SW 1271 (cell line): Measurements from ENCODE around the gene GPR55.
A peak's percentile ranks its signal among the peaks of the same experiment; 100 is the strongest.

Source experiments
- DNase-seq, 2 experiments: peaks; one replicate each; lab custom pipeline; 2025; lab: John Stamatoyannopoulos, UW

The GPR55 gene

GRCh38 chr2:230919240-230919639 is 5.8 kb downstream of the GPR55 start:
- DNase-seq = no peak

GRCh38 chr2:230916218-230916617 is 8.8 kb downstream of the GPR55 start:
- no peak for DNase-seq

- no peak for DNase-seq
Observed at GRCh38 chr2:230915319-230915718, 9.7 kb downstream of the GPR55 start.

GRCh38 chr2:230914886-230915285 is 10.2 kb downstream of the GPR55 start:
- no peak for DNase-seq

GRCh38 chr2:230913406-230914143 is 11.5 kb downstream of the GPR55 start:
- DNase-seq = no peak

GRCh38 chr2:230912724-230913123 is 12.3 kb downstream of the GPR55 start:
- DNase-seq = no peak

- DNase-seq = no peak
Observed at GRCh38 chr2:230912046-230912445, 13.0 kb downstream of the GPR55 start.

GRCh38 chr2:230910546-230911177 is 14.4 kb downstream of the GPR55 start:
- DNase-seq = no peak

GRCh38 chr2:230909841-230910545 is 15.0 kb downstream of the GPR55 start:
- no peak for DNase-seq

GRCh38 chr2:230908595-230909191 is 16.3 kb downstream of the GPR55 start:
- peak; percentile 68 to 80 for DNase-seq

- DNase-seq = no peak
Observed at GRCh38 chr2:230908092-230908594, 16.9 kb downstream of the GPR55 start.

- no peak for DNase-seq
Observed at GRCh38 chr2:230907361-230908091, 17.5 kb downstream of the GPR55 start.

- DNase-seq = no peak
Observed at GRCh38 chr2:230906471-230907230, 18.4 kb downstream of the GPR55 start.

GRCh38 chr2:230905448-230906421 is 19.3 kb downstream of the GPR55 start:
- no peak for DNase-seq

- no peak for DNase-seq
Observed at GRCh38 chr2:230904856-230905447, 20.1 kb downstream of the GPR55 start.

GRCh38 chr2:230903231-230904150 is 21.6 kb downstream of the GPR55 start:
- DNase-seq = no peak

- peak; percentile 26 to 44 for DNase-seq
Observed at GRCh38 chr2:230902180-230902899, 22.7 kb downstream of the GPR55 start.

GRCh38 chr2:230901006-230901405 is 24.0 kb downstream of the GPR55 start:
- DNase-seq = no peak
